ENCODE data around the gene TCF25.

DNA sequence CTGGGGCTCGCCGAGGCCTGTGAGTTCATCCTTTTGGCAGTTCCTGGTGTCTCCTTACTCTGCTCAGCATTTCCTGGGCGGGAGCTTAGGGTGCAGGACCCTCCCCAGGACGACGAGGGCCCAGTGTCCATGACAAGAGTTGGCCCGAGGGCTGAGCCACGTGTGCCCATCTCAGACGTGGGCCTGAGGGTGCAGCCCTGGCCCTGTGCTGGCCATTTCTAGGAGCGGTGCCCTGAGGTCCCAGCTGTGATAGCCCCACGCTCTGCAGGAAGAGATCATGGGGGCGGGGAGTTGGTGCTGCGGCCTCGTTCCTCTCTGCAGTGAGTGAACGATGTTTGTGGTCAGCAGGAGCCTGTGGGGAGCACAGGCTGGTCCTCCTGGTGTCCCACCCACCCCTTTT lies 39.2 kb downstream of the TCF25 start:
- TF ChIP-seq, protein P1, sequence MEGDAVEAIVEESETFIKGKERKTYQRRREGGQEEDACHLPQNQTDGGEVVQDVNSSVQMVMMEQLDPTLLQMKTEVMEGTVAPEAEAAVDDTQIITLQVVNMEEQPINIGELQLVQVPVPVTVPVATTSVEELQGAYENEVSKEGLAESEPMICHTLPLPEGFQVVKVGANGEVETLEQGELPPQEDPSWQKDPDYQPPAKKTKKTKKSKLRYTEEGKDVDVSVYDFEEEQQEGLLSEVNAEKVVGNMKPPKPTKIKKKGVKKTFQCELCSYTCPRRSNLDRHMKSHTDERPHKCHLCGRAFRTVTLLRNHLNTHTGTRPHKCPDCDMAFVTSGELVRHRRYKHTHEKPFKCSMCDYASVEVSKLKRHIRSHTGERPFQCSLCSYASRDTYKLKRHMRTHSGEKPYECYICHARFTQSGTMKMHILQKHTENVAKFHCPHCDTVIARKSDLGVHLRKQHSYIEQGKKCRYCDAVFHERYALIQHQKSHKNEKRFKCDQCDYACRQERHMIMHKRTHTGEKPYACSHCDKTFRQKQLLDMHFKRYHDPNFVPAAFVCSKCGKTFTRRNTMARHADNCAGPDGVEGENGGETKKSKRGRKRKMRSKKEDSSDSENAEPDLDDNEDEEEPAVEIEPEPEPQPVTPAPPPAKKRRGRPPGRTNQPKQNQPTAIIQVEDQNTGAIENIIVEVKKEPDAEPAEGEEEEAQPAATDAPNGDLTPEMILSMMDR (IDR thresholded peaks at IDR 0.05 in 8 of 11, conservative IDR thresholded peaks at IDR 0.05 in 3 of 11): no peak
- TF ChIP-seq POLR2A (IDR thresholded peaks at IDR 0.05): no peak

Data from spleen (tissue), 7 donors.